GM18511 (cell line): ENCODE data around the gene TTC8.
"Not testable (repeated sequence)": the region's sequence is repeated elsewhere in the genome, so short reads cannot be mapped to it uniquely, and the experiment has no call there.

Experiments
- ATAC-seq: cut with Tn5 transposase; IDR thresholded peaks from one replicate; pipeline ENCODE4 v1.9.1; 2021; ENCODE audit warnings: mild to moderate bottlenecking, moderate library complexity; ENCODE audit not compliant: unreplicated experiment

The TTC8 gene

GRCh38 chr14:88823968-88824313 is 510 bp upstream of the TTC8 start:
- ATAC-seq: peak; percentile 8

- ATAC-seq: no peak
These were observed 617 bp downstream of the TTC8 start for GRCh38 chr14:88825078-88825458.

- ATAC-seq: no peak
These were observed 1.1 kb downstream of the TTC8 start for GRCh38 chr14:88825503-88825902.

GRCh38 chr14:88829188-88829587 is 4.7 kb downstream of the TTC8 start:
- ATAC-seq: no peak

- no peak for ATAC-seq
These were observed 5.3 kb downstream of the TTC8 start for GRCh38 chr14:88829685-88830302.

GRCh38 chr14:88831284-88831683 is 6.8 kb downstream of the TTC8 start:
- no peak for ATAC-seq

- ATAC-seq: no peak
These were observed 10.5 kb downstream of the TTC8 start for GRCh38 chr14:88834883-88835431.

GRCh38 chr14:88835661-88836060 is 11.2 kb downstream of the TTC8 start:
- no peak for ATAC-seq

GRCh38 chr14:88837495-88837894 is 13.0 kb downstream of the TTC8 start:
- ATAC-seq: no peak

- no peak for ATAC-seq
These were observed 13.6 kb downstream of the TTC8 start for GRCh38 chr14:88838015-88838414.

GRCh38 chr14:88840926-88841325 is 16.5 kb downstream of the TTC8 start:
- ATAC-seq: no peak

GRCh38 chr14:88841741-88842140 is 17.3 kb downstream of the TTC8 start:
- no peak for ATAC-seq

GRCh38 chr14:88842414-88842813 is 18.0 kb downstream of the TTC8 start:
- ATAC-seq: no peak

GRCh38 chr14:88844980-88845491 is 20.6 kb downstream of the TTC8 start:
- no peak for ATAC-seq

- no peak for ATAC-seq
These were observed 24.1 kb downstream of the TTC8 start for GRCh38 chr14:88848571-88848970.

- ATAC-seq: no peak
These were observed 25.3 kb downstream of the TTC8 start for GRCh38 chr14:88849716-88850115.

GRCh38 chr14:88851587-88851986 is 27.1 kb downstream of the TTC8 start:
- no peak for ATAC-seq

GRCh38 chr14:88852632-88853031 is 28.2 kb downstream of the TTC8 start:
- no peak for ATAC-seq

GRCh38 chr14:88853129-88853528 is 28.7 kb downstream of the TTC8 start:
- ATAC-seq: no peak

GRCh38 chr14:88856786-88857366 is 32.4 kb downstream of the TTC8 start:
- no peak for ATAC-seq

GRCh38 chr14:88857861-88858260 is 33.4 kb downstream of the TTC8 start:
- ATAC-seq: not testable (repeated sequence)

GRCh38 chr14:88859118-88859517 is 34.7 kb downstream of the TTC8 start:
- not testable (repeated sequence) for ATAC-seq

- ATAC-seq: no peak
These were observed 38.7 kb downstream of the TTC8 start for GRCh38 chr14:88863167-88863566.
